Lower lobe of right lung (tissue), 2 donors: ENCODE results near the gene ABCC11. TPM values are rescaled to one million over a fixed set of nuclear protein-coding genes. Genes with fewer than 3 reads are reported as not detected.

ENCODE experiments used
- ATAC-seq, 2 donors: fragments of 200-7000 bp; cut with Tn5 transposase; one replicate each; pipeline ENCODE4 v1.9.1; 2020 to 2022; ENCODE audit warnings: mild to moderate bottlenecking in 2 of 2, moderate library complexity in 2 of 2
- DNase-seq: peaks from one replicate; pipeline ENCODE4 v3.0.0-alpha.2; 2020
- H3K27ac ChIP-seq: fragments of 200-600 bp; one replicate; pipeline ENCODE4 v1.8.0; 2022
- H3K27me3 ChIP-seq: fragments of 200-600 bp; one replicate; pipeline ENCODE4 v1.8.0; 2022; ENCODE audit warnings: low read depth
- H3K36me3 ChIP-seq: fragments of 200-600 bp; one replicate; pipeline ENCODE4 v1.8.0; 2022; ENCODE audit warnings: mild to moderate bottlenecking
- H3K4me1 ChIP-seq: fragments of 200-600 bp; one replicate; pipeline ENCODE4 v1.8.0; 2022
- H3K4me3 ChIP-seq: fragments of 200-600 bp; one replicate; pipeline ENCODE4 v1.8.0; 2022; ENCODE audit warnings: mild to moderate bottlenecking
- H3K9me3 ChIP-seq: fragments of 200-600 bp; one replicate; pipeline ENCODE4 v1.8.0; 2022
- intact Hi-C: fragments of 100-400 bp; cut with DNase I; formaldehyde crosslinking; loops from one replicate; pipeline ENCODE4 v1.11.0; 2022
- total RNA-seq: library from RNA; stranded (reverse); fragmentation: NEBNext Ultra II Directional; extraction: Animal tissue kit (Norgen Biotek cat#: 25700); gene quantifications from one replicate; pipeline ENCODE4 v1.2.1, GENCODE V29; 2021
- TF ChIP-seq, protein P1 (sequence below): fragments of 200-600 bp; IDR thresholded peaks from one replicate; pipeline ENCODE4 v1.8.0; 2022; ENCODE audit warnings: antibody characterized with exemption, mild to moderate bottlenecking
- donor health status: DM: no; HTN: yes; CAD: no; lungs with severe emphysema.

The ABCC11 gene
- total RNA-seq, 1 donor from 2014 or later: not detected

DNA sequence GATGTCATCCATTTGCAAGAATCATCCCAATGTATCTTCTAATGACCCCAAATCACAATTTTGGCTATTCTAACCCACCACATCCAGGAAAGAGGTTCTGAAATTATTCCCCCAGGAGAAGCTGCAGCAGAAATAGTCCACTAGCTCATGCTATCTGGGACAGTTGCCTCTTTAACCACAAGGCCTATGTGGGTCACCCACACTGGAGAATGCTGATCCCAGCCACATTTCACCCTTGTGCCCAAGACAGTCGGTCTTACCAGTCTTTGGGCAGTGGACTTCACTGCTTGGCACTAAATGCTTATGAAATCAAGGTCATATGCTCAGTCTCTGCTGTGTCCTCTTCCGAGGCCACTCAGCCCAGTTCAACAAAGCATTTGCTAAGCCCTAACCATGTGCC lies 118.6 kb downstream of the ABCC11 start:
- ATAC-seq: no peak
- intact Hi-C loops: no loop called here
- H3K4me1 ChIP-seq: peaks cover 15% of the 10 kb centered on the region

DNA sequence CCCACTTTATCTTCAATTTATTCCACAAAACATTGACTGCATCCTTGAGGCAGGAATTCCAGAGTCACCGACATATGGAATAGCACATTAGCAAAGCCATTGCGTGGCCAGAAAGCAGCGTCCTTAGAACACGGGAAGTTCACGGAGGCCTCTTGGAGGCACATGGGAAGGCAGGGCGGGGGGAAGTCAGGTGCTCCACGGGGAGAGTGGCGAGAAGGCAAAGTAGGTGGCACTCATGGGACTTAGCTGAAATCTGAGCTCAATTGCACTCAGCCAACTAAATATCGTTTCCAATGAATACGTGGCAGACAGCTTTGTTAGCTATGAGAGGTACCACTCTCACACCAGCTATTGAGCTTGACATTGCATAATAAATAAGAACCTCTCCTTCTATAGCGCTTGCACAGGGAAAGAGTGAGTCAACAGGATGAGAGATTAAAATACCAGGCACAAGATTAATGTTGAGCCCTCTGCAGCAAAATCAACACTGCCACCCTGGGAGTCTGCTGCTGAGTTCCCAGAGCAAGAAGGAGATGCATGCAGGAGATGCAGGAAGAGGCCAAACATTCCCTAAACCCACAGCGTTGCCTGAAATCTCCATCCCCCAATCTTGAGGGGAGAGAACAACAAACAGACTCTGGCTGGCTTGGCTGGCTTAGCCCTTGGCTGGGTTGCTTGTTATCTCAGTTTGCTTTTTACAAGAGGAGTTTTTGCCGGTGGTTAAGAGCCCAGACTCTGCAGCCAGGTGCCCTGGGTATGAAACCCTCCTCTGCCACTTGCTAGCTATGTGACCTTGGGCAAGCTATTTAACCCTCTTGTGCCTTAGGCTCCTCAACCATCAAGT lies 120.3 kb downstream of the ABCC11 start:
- Histone ChIP-seq H3K4me3 (no peak overlapping the region), H3K4me1 (peaks cover 9% of the 10 kb centered on the region), H3K27me3 (no peaks in the 10 kb centered on the region), H3K9me3 (no peaks in the 10 kb centered on the region), H3K27ac (peak overlapping the region; percentile 58), H3K36me3 (no peaks in the 10 kb centered on the region)
- peak; percentile 87 to 90 for ATAC-seq
- intact Hi-C loops: no loop called here
- peak; percentile 79 for DNase-seq
- TF ChIP-seq, protein P1, sequence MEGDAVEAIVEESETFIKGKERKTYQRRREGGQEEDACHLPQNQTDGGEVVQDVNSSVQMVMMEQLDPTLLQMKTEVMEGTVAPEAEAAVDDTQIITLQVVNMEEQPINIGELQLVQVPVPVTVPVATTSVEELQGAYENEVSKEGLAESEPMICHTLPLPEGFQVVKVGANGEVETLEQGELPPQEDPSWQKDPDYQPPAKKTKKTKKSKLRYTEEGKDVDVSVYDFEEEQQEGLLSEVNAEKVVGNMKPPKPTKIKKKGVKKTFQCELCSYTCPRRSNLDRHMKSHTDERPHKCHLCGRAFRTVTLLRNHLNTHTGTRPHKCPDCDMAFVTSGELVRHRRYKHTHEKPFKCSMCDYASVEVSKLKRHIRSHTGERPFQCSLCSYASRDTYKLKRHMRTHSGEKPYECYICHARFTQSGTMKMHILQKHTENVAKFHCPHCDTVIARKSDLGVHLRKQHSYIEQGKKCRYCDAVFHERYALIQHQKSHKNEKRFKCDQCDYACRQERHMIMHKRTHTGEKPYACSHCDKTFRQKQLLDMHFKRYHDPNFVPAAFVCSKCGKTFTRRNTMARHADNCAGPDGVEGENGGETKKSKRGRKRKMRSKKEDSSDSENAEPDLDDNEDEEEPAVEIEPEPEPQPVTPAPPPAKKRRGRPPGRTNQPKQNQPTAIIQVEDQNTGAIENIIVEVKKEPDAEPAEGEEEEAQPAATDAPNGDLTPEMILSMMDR: no peak

More for the DNA sequence above, 118.6 kb downstream of the ABCC11 start:
- no peak overlapping the region for H3K4me3 ChIP-seq
- TF ChIP-seq, protein P1: no peak
- H3K36me3 ChIP-seq: no peaks in the 10 kb centered on the region
- H3K27me3 ChIP-seq: no peaks in the 10 kb centered on the region
- no peaks in the 10 kb centered on the region for H3K9me3 ChIP-seq
- DNase-seq: no peak
- H3K27ac ChIP-seq: no peak overlapping the region

DNA sequence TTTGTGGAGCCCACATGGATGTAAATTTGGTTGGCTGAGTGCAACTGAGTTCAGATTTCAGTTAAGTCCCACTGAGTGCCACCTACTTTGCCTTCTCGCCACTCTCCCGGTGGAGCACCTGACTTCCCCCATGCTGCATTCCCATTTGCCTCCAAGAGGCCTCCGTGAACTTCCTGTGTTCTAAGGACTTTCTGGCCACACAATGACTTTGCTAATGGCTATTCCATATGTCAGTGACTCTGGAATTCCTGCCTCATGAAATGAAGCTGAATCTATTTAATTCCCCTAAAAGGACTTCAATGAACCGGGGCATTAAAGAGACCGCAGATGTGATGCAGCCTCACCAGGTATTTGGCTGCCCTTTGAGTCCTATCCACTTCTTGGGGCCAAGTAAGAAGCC lies 121.5 kb downstream of the ABCC11 start:
- Histone ChIP-seq H3K4me1 (peaks cover 9% of the 10 kb centered on the region), H3K9me3 (no peaks in the 10 kb centered on the region), H3K4me3 (no peak overlapping the region), H3K36me3 (no peaks in the 10 kb centered on the region), H3K27me3 (no peaks in the 10 kb centered on the region), H3K27ac (no peak overlapping the region)
- intact Hi-C loops: no loop called here
- DNase-seq (no peak), ATAC-seq (no peak)
- TF ChIP-seq, protein P1: no peak

DNA sequence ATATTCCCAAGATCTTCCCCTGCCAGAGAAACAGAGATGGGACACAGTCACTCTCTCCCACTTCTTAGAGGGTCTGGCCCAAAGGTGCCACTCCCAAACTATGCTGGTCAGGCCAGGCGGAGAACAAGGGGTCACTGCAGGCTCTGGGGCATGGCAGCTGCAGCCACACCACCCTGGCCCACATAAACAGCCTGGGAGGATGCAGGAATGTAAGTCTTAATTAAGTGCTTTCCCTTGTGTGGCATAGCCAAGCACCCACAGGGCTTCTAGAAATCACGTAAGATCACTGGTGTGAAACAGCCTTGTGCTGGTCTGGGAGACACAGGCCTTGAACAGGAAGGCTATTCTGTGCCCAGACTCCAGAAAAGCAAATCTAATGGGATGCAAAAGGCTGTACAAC lies 123.1 kb downstream of the ABCC11 start:
- intact Hi-C loops: no loop called here
- no peaks in the 10 kb centered on the region for H3K9me3 ChIP-seq
- no peaks in the 10 kb centered on the region for H3K36me3 ChIP-seq
- H3K27me3 ChIP-seq: no peaks in the 10 kb centered on the region
- no peak overlapping the region for H3K27ac ChIP-seq
- ATAC-seq: no peak
- no peak for DNase-seq
- peaks cover 9% of the 10 kb centered on the region for H3K4me1 ChIP-seq
- TF ChIP-seq, protein P1: no peak
- H3K4me3 ChIP-seq: no peak overlapping the region

DNA sequence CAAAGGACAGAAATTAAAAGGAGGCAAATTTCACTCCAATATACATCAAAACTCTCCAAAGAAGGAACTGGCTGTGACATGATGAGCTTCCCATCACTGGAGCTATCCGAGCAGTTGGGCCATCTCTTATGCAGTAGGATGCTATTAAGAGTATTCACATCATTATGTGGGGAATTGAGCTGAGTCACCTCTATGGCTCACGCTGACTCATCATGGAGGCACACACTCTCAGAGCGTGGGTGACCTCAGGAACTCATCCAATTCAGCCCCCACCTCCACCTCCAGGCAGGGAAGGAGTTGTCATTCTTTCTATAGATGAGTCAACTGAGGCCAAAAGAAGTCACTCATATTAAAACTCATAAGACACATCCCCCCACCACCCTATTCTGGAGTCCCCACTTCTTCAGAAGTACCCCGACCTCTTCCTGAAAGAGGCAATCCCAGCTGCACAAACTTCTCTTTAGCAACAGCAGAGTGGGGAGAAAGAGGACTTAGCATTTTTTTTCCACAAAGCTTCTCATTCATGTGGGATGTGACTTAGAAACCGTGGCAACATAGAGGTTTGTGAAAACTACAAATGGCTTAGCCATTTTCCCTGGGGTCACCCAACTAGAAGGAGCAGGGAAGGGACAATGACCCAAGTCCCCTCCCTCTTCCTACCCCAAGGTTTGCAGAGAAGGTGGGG lies 124.1 kb downstream of the ABCC11 start:
- TF ChIP-seq, protein P1: no peak
- no peak overlapping the region for H3K27ac ChIP-seq
- H3K9me3 ChIP-seq: no peaks in the 10 kb centered on the region
- H3K4me1 ChIP-seq: peaks cover 9% of the 10 kb centered on the region
- no peaks in the 10 kb centered on the region for H3K36me3 ChIP-seq
- DNase-seq: no peak
- no peaks in the 10 kb centered on the region for H3K27me3 ChIP-seq
- intact Hi-C loops: no loop called here
- no peak overlapping the region for H3K4me3 ChIP-seq
- no peak for ATAC-seq
